K562 (cell line): ENCODE results near the gene ZMIZ1. TPM values are rescaled to one million over a fixed set of nuclear protein-coding genes. Genes with fewer than 3 reads are reported as not detected.

Experiments used
- AFF4 ChIP-seq: sonication (generic); formaldehyde crosslinking; IDR thresholded peaks from 2 replicates; pipeline ENCODE4 v1.8.0; 2023; ENCODE audit warnings: mild to moderate bottlenecking, missing genetic modification reagents
- CEBPB ChIP-seq: fragments of 450-650 bp; IDR thresholded peaks from 2 replicates; pipeline ENCODE4 v1.6.1; 2016; ENCODE audit warnings: missing genetic modification characterization, missing compliant biosample characterization
- MAZ ChIP-seq, 2 experiments: fragments of 450-650 bp in 1 of 2; sonication (generic) in 1 of 2; formaldehyde crosslinking; IDR thresholded peaks in 1 of 2; conservative IDR thresholded peaks in 1 of 2; 2 replicates each; pipeline versions ENCODE4 v1.4.0 to v1.5.0; 2020; ENCODE audit warnings: mild to moderate bottlenecking in 1 of 2, missing genetic modification reagents in 1 of 2
- PHF21A ChIP-seq: fragments of 450-650 bp; IDR thresholded peaks from 2 replicates; pipeline ENCODE4 v1.6.1; 2017; ENCODE audit warnings: low read depth, borderline replicate concordance
- PML ChIP-seq: IDR thresholded peaks from 2 replicates; pipeline ENCODE4 v1.6.1; 2012; ENCODE audit warnings: low read length, inconsistent platforms
- RUNX1 ChIP-seq: sonication (generic); IDR thresholded peaks from 2 replicates; pipeline ENCODE4 v1.6.1; 2016; ENCODE audit warnings: antibody characterized with exemption, low read depth
- SOX6 ChIP-seq: fragments of 450-650 bp; IDR thresholded peaks from 2 replicates; pipeline ENCODE4 v1.6.1; 2014; ENCODE audit warnings: mild to moderate bottlenecking
- SP1 ChIP-seq: sonication (generic); formaldehyde crosslinking; IDR thresholded peaks from 2 replicates; pipeline ENCODE4 v1.8.1; 2022; ENCODE audit warnings: mild to moderate bottlenecking, missing genetic modification reagents
- TAF1 ChIP-seq: IDR thresholded peaks from 2 replicates; pipeline ENCODE4 v1.6.1; 2011; ENCODE audit warnings: mild to moderate bottlenecking, low read length, moderate library complexity; ENCODE audit not compliant: insufficient read depth, control insufficient read depth, severe bottlenecking; ENCODE audit errors: extremely low read depth
- TEAD4 ChIP-seq, 2 experiments: sonication (generic) in 1 of 2; formaldehyde crosslinking in 1 of 2; IDR thresholded peaks; 2 replicates each; pipeline versions ENCODE4 v1.6.1 to v1.8.0; 2012 to 2022; ENCODE audit warnings: borderline replicate concordance in 1 of 2, inconsistent platforms in 1 of 2, low read length in 1 of 2, mild to moderate bottlenecking in 1 of 2, missing genetic modification reagents in 1 of 2
- VEZF1 ChIP-seq: fragments of 200-800 bp; sonication (Bioruptor generic); IDR thresholded peaks from 2 replicates; pipeline ENCODE4 v1.6.1; 2017; ENCODE audit warnings: missing genetic modification characterization, missing compliant biosample characterization
- ZBED1 ChIP-seq: IDR thresholded peaks from 2 replicates; pipeline ENCODE4 v1.6.1; 2014
- ZNF408 ChIP-seq: fragments of 250-450 bp; sonication (Bioruptor Pico); IDR thresholded peaks from 2 replicates; pipeline ENCODE4 v1.4.0; 2020; ENCODE audit warnings: low read depth, mild to moderate bottlenecking, moderate library complexity
- polyA plus RNA-seq, 8 experiments: library from polyadenylated mRNA; depleted of rRNA in 4 of 8; stranded (reverse) in 5 of 8; unstranded in 3 of 8; fragments of >200 nt; fragmentation: Nextera tagmentation in 2 of 8; fragmentation: Illumina TruSeq in 1 of 8; extraction: Ambion mirVana in 2 of 8; extraction: Trizol in 1 of 8; gene quantifications; 2 replicates each; pipeline versions ENCODE4 v1.2.1 to v1.2.3, GENCODE V29; 2011 to 2014; ENCODE audit warnings: inconsistent platforms in 1 of 8, missing spikeins in 1 of 8
- total RNA-seq, 7 experiments: library from RNA; depleted of rRNA in 6 of 7; stranded (reverse); fragments of >200 nt in 6 of 7; fragmentation: Illumina TruSeq in 2 of 7; extraction: Trizol in 2 of 7; gene quantifications; 2 replicates each; pipeline versions ENCODE4 v1.2.1 to v1.2.3, GENCODE V29; 2011 to 2021; ENCODE audit warnings: low replicate concordance in 1 of 7
- TF ChIP-seq, protein P1 (sequence below): fragments of 200-800 bp; sonication (Bioruptor generic); IDR thresholded peaks from 2 replicates; pipeline ENCODE4 v1.6.1; 2017; ENCODE audit warnings: missing genetic modification characterization, missing compliant biosample characterization
- TF ChIP-seq, protein P2 (sequence below), 2 experiments: fragments of 450-650 bp; conservative IDR thresholded peaks; 2 replicates each; pipeline ENCODE4 v1.6.1; 2017; ENCODE audit warnings: mild to moderate bottlenecking in 2 of 2, moderate library complexity in 2 of 2
- TF ChIP-seq, protein P3 (sequence below): fragments of 450-650 bp; formaldehyde crosslinking; IDR thresholded peaks from 2 replicates; pipeline ENCODE4 v1.4.0; 2020; ENCODE audit warnings: mild to moderate bottlenecking, mixed read lengths

The ZMIZ1 gene
- total and polyA plus RNA-seq, 9 of the 15 experiments (the other 6 are each of a cell fraction or from before 2014, with no cell fraction given): 1.0 to 37.3 (median 4.3) TPM

DNA sequence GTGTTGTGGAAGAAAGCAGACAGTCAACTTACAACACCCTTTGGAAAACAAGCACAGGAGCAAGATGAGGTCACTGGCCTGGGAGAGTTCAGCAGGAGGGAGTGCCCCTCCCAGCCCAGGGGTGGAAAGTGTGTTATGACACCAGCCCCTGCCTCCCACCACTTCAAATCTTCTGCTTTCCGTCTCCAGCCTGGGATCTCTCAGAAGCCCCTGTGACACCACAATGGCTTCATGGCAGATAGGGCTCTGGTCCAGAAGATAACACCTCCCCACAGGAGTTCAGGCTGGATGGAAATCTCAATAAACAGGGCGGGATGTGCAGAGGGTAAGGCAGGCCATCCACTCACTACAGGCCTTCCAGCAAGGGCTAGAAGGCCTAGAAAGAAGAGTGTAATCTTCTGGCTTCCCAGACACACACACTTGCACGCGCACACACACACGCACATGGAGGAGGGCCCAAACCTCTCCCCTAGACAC is 48.7 kb upstream of the ZMIZ1 start (continued):
- TF ChIP-seq, protein P1, sequence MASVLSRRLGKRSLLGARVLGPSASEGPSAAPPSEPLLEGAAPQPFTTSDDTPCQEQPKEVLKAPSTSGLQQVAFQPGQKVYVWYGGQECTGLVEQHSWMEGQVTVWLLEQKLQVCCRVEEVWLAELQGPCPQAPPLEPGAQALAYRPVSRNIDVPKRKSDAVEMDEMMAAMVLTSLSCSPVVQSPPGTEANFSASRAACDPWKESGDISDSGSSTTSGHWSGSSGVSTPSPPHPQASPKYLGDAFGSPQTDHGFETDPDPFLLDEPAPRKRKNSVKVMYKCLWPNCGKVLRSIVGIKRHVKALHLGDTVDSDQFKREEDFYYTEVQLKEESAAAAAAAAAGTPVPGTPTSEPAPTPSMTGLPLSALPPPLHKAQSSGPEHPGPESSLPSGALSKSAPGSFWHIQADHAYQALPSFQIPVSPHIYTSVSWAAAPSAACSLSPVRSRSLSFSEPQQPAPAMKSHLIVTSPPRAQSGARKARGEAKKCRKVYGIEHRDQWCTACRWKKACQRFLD: peak; percentile 62; the same call in 1 of the 2 replicates
- TF ChIP-seq MAZ (CRISPR knock-in tag; conservative IDR thresholded peaks at IDR 0.05 in 1 of 2, IDR thresholded peaks at IDR 0.05 in 1 of 2) (peak; percentile 86 to 90), SP1 (CRISPR knock-in tag) (peak; percentile 47; the same call in 1 of the 2 replicates), SOX6 (peak; percentile 92), AFF4 (CRISPR knock-in tag) (no peak), ZNF408 (no peak), PHF21A (peak; percentile 16; the same call in 1 of the 2 replicates), TAF1 (peak; percentile 34), CEBPB (tag) (peak; percentile 90), PML (peak; percentile 89), RUNX1 (peak; percentile 27; the same call in 1 of the 2 replicates), TEAD4 (IDR thresholded peaks at IDR 0.05; ENCODE audit: low read length) (peak; percentile 96), TEAD4 (CRISPR knock-in tag; IDR thresholded peaks at IDR 0.05; ENCODE audit: borderline replicate concordance) (no peak), ZBED1 (0 out of 2 replicates have a peak, but pooled peaks have one; percentile 45), VEZF1 (CRISPR knock-in tag) (peak; percentile 83)
- TF ChIP-seq, protein P2, sequence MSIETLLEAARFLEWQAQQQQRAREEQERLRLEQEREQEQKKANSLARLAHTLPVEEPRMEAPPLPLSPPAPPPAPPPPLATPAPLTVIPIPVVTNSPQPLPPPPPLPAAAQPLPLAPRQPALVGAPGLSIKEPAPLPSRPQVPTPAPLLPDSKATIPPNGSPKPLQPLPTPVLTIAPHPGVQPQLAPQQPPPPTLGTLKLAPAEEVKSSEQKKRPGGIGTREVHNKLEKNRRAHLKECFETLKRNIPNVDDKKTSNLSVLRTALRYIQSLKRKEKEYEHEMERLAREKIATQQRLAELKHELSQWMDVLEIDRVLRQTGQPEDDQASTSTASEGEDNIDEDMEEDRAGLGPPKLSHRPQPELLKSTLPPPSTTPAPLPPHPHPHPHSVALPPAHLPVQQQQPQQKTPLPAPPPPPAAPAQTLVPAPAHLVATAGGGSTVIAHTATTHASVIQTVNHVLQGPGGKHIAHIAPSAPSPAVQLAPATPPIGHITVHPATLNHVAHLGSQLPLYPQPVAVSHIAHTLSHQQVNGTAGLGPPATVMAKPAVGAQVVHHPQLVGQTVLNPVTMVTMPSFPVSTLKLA (conservative IDR thresholded peaks at IDR 0.05): peak in 1 of 2 experiments; percentile 54; a peak in 2 of 4 replicates
- TF ChIP-seq, protein P3, sequence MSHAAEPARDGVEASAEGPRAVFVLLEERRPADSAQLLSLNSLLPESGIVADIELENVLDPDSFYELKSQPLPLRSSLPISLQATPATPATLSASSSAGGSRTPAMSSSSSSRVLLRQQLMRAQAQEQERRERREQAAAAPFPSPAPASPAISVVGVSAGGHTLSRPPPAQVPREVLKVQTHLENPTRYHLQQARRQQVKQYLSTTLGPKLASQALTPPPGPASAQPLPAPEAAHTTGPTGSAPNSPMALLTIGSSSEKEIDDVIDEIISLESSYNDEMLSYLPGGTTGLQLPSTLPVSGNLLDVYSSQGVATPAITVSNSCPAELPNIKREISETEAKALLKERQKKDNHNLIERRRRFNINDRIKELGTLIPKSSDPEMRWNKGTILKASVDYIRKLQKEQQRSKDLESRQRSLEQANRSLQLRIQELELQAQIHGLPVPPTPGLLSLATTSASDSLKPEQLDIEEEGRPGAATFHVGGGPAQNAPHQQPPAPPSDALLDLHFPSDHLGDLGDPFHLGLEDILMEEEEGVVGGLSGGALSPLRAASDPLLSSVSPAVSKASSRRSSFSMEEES: no peak
